ENCODE results near the gene MEPCE.
"Not testable (repeated sequence)": the region's sequence is repeated elsewhere in the genome, so short reads cannot be mapped to it uniquely, and the experiment has no call there.

Gene MEPCE

DNA sequence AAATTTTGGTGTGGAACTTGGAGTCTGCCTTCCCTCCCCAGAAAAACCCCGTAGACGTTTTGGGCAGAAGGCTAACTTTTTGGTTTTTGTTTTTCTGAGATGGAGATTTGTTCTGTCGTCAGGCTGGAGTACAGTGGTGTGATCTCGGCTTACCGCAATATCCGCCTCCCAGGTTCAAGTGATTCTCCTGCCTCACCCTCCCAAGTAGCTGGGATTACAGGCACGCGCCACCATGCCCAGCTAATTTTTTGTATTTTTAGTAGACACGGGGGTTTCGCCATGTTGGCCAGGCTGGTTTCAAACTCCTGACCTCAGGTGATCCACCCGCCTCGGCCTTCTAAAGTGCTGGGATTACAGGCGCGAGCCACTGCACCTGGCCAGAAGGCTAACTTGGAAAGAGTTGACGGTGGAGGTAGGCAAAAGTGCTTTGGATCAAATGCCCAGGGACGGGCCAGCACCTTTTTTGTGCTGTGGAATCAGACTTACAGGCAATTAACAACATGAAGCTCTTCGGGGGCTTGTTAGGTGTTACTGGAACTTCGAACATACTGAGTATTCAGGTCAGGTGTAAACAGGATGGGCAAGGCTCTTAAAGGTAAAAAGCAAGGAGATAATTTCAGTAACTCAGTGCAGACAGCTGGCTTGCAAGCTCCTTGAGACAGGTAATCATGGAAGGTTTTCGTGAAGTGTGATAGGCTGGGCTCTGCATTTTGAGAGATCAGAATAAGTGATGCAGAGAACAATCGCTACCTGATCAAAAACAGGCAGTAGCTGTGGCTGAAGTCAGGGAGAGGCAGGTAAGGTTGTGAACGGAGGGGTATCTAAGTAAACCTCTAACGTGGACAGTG, 4.9 kb downstream of the MEPCE start:
- DNase-seq: no peak

DNA sequence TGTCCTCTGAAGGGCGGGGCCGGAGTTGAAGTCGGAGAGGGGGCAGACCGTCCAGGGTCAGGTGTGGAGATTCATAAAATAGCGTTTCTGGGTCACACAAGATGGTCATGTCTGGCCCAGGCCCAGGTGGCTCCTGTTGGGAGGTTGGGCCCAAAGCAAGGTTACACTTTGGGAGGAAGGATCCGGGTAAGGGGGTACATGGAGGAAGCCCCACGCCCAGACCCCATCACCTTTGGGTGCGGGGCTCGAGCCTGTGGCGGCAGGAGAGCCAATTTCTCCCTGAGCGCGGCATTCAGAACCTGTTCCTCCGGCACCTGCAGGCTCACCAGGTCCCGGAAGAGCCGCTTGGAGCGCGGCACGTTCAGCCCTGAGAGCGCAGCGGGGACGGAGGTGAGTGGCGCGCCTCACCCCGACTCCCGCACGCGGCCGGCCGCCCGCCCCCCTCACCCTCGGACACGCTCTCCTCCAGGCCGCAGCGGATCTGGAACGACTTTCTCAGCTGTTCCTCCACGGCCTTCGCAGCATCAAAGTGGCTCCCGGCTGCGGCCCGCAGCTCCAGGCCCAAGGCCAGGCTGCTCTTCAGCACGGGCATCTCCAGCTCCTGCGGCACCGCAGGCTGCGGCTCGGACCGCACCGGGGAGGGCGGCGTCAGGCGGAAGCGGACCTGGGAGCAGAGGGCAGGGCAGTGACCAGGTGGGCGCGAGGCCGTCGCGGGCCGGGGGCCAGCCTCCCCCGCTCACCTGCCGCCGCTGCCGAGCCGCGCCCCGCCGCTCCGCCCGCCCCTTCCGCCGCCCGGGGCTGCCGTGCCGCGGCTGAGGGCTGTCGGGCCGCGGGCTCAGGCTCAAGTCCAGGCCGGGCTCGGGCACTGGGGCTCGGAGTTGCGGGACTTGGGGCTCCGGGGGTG, 6.0 kb downstream of the MEPCE start:
- peak; percentile 45 for DNase-seq

DNA sequence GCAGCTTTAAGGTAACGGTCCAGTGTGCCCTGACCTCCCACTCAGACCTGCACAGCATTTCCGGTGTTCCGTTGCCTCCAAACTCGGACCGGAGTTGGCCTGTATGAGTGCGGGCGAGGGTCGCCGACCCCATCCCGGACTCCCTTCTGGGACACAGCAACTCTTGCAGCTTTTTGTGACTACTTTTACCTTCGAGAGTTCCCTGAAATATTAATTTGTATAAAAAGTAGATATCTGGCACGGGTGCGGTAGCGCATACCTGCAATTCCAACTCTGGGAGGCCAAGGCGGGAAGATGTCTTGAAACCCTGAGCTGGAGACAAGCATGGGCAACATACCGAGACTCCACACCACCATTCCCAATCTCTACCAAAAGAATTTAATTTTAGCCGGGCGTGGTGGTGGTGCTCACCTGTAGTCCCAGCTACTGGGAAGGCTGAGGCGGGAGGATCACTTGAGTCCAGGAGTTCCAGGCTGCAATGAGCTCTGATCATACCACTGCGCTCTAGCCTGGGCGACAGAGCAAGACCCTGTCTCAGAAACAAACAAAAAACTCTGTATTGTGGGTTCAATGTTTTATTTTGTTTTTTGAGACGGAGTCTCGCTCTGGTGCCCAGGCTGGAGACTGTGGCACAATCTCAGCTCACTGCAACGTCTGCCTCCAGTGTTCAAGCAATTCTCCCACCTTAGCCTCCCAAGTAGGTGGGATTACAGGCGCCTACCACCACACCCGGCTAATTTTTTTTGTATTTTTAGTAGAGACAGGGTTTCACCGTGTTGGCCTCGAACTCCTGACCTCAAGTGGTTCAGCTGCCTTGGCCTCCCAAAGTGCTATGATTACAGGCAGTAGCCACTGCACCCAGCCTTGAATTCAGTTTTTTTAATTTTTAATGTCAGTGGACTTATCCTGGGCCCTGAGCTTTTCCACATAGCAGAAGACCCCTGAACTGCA, 7.8 kb downstream of the MEPCE start:
- DNase-seq: no peak

DNA sequence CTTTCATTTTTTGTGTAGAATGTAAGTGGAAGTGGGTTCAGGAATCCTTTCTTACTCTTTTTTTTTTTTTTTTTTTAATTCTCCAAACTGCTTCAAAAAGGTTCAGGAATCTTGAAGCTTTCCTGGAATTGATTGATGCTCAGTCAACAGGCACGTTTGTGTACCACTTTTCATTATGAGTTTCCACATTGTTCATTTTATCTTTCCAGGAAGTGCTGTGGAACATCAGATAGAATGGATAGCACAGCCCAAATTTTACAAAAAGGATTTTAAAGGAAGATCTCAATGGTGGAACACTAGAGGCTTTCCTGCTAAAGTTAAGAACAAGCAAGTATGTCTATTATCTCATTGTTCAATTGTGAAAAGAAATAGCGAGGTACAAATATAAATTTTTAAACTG, 8.5 kb downstream of the MEPCE start:
- no peak for DNase-seq

DNA sequence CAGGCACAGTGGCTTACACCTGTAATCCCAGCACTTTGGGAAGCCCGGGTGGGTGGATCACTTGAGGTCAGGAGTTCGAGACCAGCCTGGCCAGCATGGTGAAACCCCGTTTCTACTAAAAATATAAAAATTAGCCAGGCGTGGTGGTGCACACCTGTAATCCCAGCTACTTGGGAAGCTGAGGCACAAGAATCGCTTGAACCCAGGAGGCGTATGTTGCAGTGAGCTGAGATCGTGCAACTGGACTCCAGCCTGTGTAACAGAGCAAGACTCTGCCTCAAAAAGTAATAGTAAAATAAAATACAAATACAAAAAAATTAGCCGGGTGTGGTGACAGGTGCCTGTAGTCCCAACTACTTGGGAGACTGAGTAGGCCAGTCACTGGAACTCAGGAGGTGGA, 9.1 kb downstream of the MEPCE start:
- DNase-seq: not testable (repeated sequence)

DNA sequence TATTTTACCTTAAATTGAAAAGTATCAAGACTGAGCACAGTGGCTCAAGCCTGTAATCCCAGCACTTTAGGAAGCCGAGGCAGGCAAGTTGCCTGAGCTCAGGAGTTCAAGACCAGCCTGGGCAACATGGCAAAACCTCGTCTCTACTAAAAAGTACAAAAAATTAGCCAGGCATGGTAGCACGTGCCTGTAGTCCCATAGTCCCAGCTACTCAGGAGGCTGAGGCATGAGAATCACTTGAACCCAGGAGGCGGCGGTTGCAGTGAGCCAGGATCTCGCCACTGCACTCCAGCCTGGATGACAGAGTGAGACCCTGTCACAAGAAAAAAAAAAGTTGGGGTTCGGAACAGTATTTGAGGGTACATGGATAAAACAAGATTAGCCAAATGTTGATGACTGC, 9.6 kb downstream of the MEPCE start:
- DNase-seq: not testable (repeated sequence)

DNA sequence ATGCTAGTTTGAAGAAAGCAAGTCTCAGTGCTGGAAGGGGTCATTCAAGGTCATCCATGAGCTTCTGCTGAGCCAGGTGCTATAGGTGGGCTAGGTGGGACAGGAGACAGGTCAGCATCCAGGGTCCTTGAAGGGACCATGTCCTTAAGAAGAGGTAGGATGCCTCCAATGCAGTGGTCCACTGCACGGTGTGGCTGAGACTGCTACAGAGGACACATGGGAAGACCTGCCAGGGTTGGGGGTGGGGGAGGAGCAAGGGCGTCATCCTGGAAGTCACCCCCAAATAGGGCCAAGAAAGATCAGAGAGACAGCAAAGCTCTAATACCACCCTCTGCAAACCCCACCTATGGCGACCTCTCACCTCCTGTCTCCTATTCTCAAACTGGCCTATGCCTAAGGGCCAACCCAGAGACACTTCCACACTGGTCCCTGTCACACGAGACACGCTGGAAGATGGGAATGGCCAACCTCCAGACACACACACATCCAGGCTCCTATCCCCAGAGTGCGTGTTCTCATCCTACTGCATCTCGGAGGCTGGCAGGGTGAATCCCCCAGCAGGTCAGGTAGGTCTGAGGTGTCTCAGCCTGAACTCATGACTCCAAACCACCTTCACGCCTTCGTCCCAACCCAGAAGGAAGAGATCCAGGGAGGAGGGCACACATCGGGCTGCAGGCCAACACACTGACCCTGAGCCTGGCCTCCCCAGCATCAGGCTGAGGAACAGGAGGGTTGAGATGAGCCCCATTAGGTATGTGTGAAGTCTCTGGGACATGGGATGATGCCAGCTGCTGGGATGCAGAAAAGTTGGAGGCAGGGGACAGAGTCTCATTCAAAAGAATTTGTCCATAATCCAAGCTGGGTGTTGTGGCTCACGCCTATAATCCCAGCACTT, 12.3 kb downstream of the MEPCE start:
- no peak for DNase-seq

DNA sequence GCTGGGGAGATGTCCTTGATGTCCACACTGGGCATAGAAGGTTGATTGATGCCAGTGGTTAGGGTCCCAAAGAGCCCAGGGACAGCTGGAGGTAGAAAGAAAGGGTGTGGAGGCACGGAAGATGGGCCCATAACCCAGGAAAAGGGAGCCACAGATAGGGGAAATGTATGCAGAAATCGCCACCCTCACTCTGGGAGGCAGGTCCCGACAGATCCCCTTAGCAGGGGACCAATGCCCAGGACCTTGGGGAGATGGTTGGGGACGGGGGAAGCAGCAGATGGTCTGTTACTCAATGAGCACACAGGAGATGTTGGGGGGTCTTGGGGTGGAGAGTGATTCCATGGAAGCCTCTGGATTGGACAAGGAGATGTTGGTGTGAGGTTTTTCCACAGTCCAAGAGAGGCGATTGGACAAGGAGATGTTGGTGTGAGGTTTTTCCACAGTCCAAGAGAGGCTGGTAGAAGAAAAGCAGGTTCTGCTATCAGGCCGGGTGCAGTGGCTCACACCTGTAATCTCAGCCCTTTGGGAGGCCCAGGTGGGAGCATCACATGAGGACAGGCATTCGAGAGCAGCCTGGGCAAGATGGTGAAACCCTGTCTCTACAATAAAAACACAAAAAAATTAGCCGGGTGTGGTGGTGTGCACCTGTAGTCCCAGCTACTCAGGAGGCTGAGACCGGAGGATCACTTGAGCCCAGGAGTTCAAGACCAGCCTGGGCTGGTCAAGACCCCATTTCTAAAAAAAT, 13.6 kb downstream of the MEPCE start:
- DNase-seq: no peak

DNA sequence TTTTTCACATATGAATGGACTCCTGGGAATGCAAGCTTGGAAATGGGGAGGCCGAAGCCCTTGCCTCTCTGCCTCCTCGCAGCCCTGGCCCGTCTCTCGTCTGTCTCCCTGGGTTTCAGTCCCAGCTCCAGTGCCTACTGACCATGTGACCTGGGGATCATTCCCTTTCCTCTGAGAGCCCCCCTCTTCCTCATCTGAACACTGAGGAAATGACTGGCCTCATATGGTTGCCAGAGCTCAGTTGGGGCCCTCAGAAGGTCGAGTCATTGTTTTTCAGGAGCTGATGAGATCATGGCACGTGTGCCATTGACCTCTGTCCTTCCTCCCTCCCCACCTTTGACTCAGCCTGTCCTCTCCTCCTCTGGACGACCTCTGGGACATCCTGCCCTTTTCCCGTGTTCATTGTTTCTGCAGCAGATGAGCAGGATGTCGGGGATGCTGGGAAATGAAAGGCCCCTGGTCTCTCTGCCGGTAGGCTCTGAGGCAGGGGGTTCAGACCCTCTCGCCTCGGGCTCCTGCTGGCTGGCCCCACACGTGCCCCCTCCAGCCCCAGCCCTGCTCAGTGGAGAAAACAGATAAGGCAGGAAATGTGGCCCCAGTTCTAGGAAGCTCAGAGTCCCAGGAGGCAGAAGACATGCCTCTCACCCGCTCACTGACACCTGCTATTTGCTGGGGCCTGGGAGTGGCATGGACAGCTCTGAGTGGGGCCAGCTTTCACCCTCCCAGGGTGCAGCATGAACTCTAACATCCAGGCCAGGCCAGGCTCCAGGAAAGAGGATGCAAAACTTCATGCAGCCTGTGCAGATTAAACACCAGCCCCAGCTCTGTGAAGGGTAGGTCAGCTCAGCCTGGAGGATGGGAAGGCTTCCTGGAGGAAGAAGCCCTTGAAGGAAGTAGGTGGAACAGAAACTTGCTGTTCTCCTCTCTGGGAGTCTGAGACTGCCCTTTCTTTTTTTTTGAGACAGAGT, 15.0 kb downstream of the MEPCE start:
- no peak for DNase-seq

DNA sequence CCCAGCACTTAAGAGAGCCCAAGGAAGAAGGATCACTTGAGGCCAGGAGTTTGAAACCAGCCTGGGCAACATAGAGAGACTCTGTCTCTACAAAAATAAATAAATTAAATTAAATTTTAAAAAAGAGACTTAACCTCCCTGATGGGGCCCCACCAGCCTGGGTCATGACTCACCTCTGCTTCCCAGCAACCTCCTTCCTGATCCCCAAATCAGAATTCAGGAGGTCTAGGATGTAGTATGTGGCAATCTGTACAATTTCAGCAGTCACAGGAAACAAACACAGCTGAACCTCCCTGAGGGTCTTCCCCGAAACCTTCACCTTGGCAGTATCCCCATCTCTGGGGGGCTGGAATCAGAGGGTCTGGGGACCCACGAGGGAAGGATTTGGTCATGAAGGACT, 16.4 kb downstream of the MEPCE start:
- no peak for DNase-seq

DNA sequence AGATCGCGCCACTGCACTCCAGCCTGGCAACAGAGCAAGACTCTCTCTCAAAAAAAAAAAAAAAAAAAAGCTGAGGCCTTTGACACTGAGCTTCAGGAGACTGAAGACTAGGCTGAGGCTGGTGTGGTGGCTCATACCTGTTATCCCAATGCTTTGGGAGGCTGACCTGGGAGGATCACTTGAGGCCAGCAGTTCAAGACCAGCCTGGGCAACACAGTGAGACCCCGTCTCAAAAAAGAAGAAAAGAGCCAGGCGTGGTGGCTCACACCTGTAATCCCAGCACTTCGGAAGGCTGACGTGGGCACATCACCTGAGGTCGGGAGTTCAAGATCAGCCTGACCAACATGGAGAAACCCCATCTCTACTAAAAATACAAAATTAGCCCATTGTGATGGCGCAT, 17.7 kb downstream of the MEPCE start:
- not testable (repeated sequence) for DNase-seq

DNA sequence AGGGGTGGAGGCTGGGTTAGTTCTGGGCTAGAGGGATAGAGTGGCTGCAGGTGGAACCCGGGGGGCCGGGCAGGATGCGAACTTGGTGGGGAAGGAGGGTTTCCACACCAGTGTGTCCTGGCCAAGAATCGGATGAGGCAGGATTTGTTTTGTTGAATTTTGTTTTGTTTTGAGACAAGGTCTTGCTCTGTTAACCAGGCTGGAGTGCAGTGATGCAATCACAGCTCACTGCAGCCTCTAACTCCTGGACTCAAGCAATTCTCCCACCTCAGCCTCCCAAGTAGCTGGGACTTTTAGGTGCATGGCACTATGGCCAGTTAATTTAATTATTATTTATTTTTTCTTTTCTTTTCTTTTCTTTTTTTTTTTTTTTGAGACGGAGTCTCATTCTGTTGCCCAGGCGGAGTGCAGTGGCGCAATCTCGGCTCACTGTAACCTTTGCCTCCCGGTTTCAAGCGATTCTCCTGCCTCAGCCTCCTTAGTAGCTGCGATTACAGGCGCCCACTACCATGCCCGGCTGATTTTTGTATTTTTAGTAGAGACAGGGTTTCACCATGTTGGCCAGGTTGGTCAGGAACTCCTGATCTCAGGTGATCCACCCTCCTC, 19.7 kb downstream of the MEPCE start:
- no peak for DNase-seq

DNA sequence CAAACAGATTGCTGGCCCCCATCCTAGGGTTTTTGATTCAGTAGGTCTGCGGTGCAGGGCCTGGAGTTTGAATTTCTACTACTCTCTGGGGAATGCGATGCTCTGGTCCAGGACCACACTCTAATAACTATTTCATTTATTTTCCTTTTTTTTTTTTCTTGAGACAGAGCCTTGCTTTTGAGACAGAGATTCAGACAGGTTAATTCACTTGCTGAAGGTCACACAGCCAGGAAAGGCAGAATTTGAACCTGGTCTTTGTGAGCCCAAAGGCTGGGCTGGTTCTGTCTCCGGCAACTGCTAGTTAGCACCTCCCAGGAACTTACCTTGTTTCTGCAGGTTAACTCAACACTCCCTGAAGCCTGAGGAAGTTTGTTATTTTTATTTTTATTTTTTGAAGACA, 22.9 kb downstream of the MEPCE start:
- DNase-seq: no peak

DNA sequence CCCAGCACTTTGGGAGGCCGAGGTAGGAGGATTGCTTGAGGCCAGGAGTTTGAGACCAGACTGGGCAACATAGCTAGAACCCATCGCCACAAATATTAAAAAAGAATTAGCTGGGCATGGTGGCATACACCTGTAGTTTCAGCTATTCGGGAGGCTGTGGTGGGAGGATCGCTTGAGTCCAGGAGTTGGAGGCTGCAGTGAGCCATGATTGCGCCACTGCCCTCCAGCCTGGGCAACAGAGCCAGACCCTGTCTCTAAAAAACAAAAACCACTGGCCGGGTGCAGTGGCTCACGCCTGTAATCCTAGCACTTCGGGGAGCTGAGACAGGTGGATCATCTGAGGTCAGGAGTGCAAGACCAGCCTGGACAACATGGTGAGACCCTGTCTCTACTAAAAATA, 24.2 kb downstream of the MEPCE start:
- not testable (repeated sequence) for DNase-seq

DNA sequence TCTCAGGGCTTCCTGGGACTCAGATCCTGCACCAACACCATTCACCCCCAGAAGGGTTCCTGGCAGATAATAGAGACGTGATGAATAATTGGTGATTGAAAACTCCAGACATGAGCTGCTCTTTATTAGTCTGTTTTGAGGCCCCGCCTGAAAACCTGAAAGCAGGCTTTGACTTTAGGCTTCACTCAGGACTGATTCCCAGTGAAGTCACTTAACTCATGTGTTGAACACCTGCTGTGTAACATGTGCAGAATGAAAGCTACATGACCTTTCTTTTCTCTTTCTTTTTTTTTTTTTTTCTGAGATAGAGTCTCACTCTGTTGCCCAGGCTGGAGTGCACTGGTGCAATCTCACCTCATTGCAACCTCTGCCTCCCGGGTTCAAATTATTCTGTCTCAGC, 25.6 kb downstream of the MEPCE start:
- DNase-seq: no peak

DNA sequence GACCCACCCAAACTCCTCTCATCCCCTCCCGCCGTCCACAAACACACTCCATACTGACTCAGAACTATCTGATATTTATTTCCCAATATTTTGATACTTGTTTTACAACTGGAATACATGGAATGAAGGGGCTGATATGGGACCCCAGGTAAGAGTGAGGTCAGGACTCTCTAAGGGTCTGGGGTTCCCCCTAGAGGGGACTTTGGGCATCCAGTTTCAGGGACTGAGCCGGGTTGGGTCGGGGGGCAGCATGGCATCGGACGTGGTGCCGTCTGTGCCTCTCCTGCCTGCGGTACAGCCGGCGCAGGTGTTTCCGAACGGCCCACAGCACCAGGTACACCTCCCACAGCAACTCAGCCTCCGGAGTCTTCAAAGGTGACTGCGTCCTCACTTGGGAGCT, 26.9 kb downstream of the MEPCE start:
- no peak for DNase-seq

DNA sequence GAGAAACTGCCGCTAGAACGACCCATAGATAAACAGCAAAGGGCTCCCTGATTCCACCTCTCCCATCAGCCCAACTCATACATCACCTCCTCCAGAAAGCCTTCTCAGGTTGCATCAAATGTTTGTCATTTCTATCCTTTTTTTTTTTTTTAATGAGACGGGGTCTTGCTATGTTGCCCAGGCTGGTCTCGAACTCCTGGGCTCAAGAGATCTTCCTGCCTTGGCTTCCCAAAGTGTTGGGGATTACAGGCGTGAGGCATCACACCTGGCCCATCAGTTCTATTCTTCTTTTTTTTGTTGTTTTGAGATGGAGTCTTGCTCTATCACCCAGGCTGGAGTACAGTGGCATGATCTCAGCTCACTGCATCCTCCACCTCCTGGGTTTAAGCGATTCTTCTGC, 27.4 kb downstream of the MEPCE start:
- no peak for DNase-seq

DNA sequence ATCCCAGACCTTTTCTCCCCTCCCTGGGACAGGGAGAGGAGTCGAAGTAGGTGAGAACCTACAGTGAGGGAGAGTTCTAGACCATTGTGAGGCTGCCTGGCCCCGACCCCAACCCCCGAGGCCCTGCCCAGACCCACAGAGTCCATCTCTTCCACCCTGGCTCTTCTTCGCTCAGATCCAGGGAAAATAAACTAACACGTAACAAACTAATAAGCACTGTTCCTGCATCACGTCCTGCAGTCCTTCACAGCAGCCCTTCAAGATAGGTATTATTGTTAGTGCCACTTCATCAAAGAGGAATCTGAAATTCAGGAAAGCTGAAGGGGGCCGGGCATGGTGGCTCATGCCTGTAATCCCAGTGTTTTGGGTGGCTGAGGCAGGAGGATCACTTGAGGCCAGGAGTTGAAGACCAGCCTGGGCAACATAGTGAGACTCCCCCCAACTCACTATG, 34.6 kb downstream of the MEPCE start, which contains the start of gene SPACDR:
SPACDR (minus strand) TSS at position 51 of the 451 bp plus-strand sequence. CDS start 235 bp downstream, outside the sequence.
- no peak for DNase-seq

DNA sequence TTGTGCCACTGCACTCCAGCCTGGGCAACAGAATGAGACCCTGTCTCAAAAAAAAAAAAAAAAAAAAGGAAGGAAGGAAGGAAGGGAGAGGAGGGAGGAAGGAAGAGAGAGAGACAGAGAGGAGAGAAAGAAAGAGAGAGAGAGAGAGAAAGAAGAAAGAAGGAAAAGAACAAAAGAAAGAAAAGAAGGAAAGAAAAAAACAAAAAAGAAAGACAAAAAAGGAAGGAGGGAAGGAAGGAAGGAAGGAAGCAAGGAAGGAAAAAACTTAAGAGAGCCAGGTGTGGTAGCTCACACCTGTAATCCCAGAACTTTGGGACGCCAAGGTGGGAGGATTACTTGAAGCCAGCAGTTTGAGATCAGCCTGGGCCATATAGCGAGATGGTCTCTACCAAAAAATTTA, 35.2 kb downstream of the MEPCE start:
- DNase-seq: no peak

Data from T-helper 9 cell (primary cell).